Measurements from ENCODE around the gene TRAK1.

GRCh38 chr3:42169579-42170120 lies 78.5 kb downstream of the TRAK1 start:
- no peak for TF ChIP-seq FOXA1 (IDR thresholded peaks at IDR 0.05)
- TF ChIP-seq TARDBP (IDR thresholded peaks at IDR 0.05): no peak

All from HEK293T (cell line).